G401 (cell line): ENCODE measurements around the gene SLC6A17. TPM values are rescaled to one million over a fixed set of nuclear protein-coding genes. Genes with fewer than 3 reads are reported as not detected.
A peak's percentile ranks its signal among the peaks of the same experiment; 100 is the strongest.

ENCODE experiments used
- DNase-seq: peaks from one replicate; pipeline ENCODE4 v3.0.0-alpha.2; 2015; ENCODE audit warnings: low spot score
- in situ Hi-C: cut with HindIII; loops from 2 replicates; pipeline ENCODE4 v1.10.0; 2016; ENCODE audit warnings: low sequenced_read_pairs, mixed read lengths
- total RNA-seq: library from RNA; depleted of rRNA; stranded (reverse); fragments of >200 nt; shearing (Covaris generic); gene quantifications from 2 replicates; pipeline ENCODE4 v1.2.3, GENCODE V29; 2014

The SLC6A17 gene
- total RNA-seq, 1 experiment from 2014 or later = 1.3 TPM

- DNase-seq = peak; percentile 81
- in situ Hi-C loops = no loop called here
Observed at GRCh38 chr1:110165761-110166231, 15.5 kb downstream of the SLC6A17 start.

DNA sequence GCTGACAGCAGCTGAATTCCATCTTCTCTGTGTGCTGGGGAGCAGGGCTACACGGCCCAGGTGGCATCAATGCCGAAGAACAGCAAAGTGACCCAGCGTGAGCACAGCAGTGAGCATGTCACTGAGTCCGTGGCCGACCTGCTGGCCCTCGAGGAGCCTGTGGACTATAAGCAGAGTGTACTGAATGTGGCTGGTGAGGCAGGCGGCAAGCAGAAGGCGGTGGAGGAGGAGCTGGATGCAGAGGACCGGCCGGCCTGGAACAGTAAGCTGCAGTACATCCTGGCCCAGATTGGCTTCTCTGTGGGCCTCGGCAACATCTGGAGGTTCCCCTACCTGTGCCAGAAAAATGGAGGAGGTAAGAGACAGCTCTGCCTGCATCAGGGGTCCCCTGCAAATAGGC, 16.6 kb downstream of the SLC6A17 start:
- in situ Hi-C loops = no loop called here
- peak; percentile 74 for DNase-seq

DNA sequence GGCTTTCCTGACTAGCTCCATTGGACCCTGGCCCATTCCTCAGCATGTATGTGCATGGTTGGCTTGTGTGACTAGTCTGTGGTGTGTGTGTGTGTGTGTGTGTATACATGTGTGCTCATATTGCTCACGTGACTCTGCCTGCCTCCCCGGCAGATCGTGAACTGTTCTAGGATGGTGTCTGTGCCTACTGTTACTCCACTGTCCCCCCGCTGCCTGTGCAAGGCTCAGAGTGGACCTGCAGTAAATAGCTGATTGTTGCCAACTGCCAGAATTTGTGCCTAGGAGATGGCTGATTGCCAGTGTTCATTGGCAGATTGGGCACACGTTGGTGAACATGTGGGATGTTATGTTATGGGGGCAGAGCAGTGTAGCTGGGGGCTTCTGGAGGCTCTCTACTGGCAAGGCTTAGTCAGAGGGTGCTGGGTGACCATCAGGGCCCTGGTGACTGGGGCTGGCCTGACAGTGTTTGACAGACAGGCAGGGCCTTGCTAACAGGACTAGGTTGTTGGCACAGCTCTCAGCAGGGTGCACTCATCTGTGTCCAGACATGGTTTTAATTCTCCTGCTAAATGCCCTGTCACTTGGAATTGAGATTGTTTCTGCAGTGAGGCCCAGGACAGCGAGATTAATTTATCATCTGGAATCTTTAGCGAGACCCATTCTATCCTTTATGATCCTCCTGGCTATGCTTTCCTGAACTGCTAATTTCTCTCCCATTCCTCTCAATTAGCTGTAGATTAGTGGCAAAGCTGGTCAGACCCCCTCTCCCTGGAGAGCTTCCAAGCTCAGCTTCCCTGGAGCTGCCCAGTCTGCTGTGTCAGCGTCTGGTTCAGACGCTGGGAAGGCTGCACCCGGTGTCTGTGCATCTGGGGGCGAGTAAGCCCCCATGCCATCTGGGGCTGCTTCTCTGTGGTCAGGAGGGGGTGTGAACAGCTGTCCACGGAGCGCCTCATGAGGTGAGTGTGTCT, 20.8 kb downstream of the SLC6A17 start:
- DNase-seq = peak; percentile 66
- in situ Hi-C loops = no loop called here

DNA sequence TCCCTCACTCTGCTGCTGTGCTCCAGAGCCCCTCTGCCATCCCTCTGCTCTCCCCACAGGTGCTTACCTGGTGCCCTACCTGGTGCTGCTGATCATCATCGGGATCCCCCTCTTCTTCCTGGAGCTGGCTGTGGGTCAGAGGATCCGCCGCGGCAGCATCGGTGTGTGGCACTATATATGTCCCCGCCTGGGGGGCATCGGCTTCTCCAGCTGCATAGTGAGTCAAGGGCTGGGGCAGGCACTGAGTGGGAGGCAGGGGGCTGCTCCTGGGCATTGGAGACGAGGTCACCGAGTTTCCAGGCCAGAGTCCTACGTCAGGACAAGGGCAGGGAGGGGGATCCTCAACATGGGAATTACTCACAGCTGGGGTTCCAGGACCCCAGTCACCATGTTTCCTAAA, 21.7 kb downstream of the SLC6A17 start:
- in situ Hi-C loops = no loop called here
- DNase-seq = no peak

GRCh38 chr1:110173466-110174105, 23.3 kb downstream of the SLC6A17 start:
- in situ Hi-C loops = no loop called here
- DNase-seq = no peak

- no peak for DNase-seq
- in situ Hi-C loops = no loop called here
Observed at GRCh38 chr1:110174961-110175360, 24.7 kb downstream of the SLC6A17 start.

DNA sequence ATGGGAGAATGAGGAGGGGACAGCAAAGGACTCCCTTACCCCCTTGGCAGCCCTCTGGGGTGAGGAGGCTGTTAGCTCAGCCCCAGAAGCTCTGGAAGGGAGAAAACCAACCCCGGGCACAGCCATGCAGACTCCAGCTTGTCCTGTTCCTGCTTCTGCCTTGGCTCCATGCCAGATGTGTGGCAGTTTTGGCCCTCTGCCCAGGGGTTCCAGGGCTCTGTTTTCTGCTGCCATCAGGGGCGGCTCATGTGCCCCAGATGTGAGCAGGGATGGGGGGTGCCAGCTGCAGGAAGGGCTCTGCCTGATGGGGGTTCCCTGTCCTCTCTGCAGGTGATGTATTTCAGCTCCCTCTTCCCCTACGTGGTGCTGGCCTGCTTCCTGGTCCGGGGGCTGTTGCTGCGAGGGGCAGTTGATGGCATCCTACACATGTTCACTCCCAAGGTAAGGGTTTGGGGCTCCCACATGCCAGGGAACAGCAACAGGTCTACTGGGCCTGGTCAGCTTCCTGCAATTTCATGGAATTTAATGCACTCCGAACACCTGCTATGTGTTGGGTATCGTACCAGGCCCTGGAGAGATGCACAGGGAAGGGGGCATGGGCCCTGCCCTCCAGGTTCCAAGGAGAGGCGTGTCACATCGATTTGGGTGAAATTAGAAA, 26.1 kb downstream of the SLC6A17 start:
- in situ Hi-C loops = no loop called here
- DNase-seq = peak; percentile 55

GRCh38 chr1:110177775-110178174, 27.5 kb downstream of the SLC6A17 start:
- no peak for DNase-seq
- in situ Hi-C loops = no loop called here

GRCh38 chr1:110183642-110184167, 33.4 kb downstream of the SLC6A17 start:
- in situ Hi-C loops = no loop called here
- DNase-seq = no peak

GRCh38 chr1:110184446-110184845, 34.2 kb downstream of the SLC6A17 start:
- DNase-seq = no peak
- in situ Hi-C loops = no loop called here

GRCh38 chr1:110185181-110185580, 34.9 kb downstream of the SLC6A17 start:
- peak; percentile 90 for DNase-seq
- in situ Hi-C loops = no loop called here

- in situ Hi-C loops = no loop called here
- DNase-seq = no peak
Observed at GRCh38 chr1:110186558-110186957, 36.3 kb downstream of the SLC6A17 start.

GRCh38 chr1:110187139-110187890, 37.0 kb downstream of the SLC6A17 start:
- DNase-seq = peak; percentile 44
- in situ Hi-C loops = no loop called here

DNA sequence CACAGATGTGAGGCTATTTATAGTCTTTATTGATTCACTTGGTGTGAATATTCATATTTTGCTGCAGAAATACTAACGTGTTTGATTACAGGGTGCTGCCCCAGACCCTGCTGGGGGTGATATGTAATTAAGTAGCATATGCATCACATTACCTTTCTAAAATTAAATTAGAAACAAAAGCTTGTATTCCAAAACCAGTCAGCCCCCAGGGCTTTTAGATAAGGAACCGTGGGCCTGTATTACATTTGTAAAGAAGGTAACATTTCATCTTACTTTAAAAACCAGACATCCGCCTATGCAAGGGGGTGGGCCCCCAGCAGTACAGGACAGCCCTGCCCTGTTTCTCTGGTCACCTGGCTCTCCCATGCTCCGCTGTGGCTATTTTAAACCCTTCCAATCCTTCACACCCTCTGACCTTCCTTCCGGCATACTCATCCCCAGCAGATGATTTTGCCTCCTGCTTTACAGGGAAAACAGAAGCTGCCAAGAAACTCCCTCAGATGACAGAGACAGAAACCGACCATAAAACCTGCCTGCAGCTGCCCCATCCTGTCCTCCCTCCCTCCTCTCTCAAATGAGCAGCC, 37.8 kb downstream of the SLC6A17 start:
- in situ Hi-C loops = no loop called here
- peak; percentile 78 for DNase-seq

DNA sequence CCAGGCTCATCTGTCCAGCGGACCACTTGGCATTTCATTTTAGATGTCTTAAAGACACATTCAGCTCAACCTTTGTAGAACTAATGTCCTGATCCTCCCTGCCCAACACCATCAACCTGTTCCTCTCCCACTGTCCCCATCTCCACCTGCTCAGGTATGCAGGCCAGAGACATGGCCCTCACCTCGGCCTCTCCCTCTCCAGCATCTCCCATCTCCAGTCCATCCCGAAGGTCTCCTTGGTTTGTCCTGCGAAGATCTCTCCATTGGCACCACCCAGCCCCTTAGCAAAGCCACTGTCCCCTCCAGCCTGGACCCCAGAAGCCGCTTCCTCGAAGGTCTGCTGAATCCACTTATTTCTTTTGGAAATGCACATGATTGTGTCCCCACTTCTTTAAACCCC, 38.9 kb downstream of the SLC6A17 start:
- DNase-seq = no peak
- in situ Hi-C loops = no loop called here

DNA sequence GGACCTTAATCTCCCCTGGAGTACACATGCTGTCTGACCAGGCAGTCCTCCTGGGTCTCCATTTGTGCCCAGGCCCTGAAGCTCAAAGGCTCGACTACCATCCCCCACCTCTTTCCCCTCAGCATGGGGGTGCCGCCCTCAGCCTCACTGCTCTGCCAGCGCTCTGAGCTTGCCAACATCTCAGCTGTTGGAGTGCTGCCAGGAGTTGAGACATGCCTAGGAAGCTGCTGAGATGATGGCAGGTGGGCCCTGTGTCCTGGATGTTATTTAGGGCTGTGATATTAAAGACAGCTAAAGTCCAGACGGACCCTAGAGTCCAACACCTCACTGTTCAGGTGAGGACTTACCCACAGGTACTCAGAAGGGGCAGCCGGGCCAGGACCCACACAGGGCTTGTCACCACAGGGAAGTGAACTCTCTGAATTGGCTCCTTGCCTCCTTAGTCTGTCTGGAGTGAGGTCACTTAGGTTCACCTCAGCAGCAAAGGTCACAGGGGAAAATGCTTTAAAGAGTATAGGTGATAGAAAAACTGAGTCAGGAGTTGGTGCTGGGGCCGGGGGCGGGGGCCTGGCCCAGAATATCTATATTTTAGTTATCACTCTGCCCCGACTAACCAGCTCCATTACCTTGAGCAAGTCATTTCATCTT, 40.1 kb downstream of the SLC6A17 start:
- in situ Hi-C loops = no loop called here
- peak; percentile 56 for DNase-seq

DNA sequence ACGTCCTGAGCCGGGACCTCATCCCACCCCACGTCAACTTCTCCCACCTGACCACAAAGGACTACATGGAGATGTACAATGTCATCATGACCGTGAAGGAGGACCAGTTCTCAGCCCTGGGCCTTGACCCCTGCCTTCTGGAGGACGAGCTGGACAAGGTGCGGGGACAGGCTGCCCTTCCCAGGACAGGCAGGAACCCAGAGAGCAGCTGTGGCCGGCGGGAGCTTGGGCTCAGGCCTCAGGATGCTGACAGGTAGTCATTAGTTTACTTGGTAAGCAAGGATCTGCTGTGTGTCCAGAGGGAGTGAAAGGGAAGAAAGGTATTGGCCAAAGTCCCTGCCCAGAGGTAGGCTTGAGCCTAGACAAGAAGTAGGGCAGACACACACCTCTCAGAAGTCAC, 42.2 kb downstream of the SLC6A17 start:
- no peak for DNase-seq
- in situ Hi-C loops = no loop called here

GRCh38 chr1:110195196-110195595, 44.9 kb downstream of the SLC6A17 start:
- in situ Hi-C loops = no loop called here
- no peak for DNase-seq
